Activated naive CD8-positive, alpha-beta T cell treated with anti-CD3 and anti-CD28 coated beads for 36 hours (primary cell): ENCODE results near the gene USP24. TPM values are rescaled to one million over a fixed set of nuclear protein-coding genes. Genes with fewer than 3 reads are reported as not detected.
A peak's percentile ranks its signal among the peaks of the same experiment; 100 is the strongest.
"Not testable (repeated sequence)": the region's sequence is repeated elsewhere in the genome, so short reads cannot be mapped to it uniquely, and the experiment has no call there.

Experiments used
- DNase-seq: peaks from one replicate; pipeline ENCODE4 v3.0.0; 2021
- H3K27ac Mint-ChIP-seq: one replicate; pipeline ENCODE4 v1.8.0; 2022; ENCODE audit warnings: mild to moderate bottlenecking, moderate library complexity, mixed read lengths
- H3K27me3 Mint-ChIP-seq: one replicate; pipeline ENCODE4 v1.8.0; 2022; ENCODE audit warnings: mild to moderate bottlenecking, mixed read lengths
- H3K36me3 Mint-ChIP-seq: one replicate; pipeline ENCODE4 v1.8.0; 2021; ENCODE audit warnings: mild to moderate bottlenecking, mixed read lengths
- H3K4me1 Mint-ChIP-seq: one replicate; pipeline ENCODE4 v1.8.0; 2021; ENCODE audit warnings: mixed read lengths
- H3K4me3 Mint-ChIP-seq: one replicate; pipeline ENCODE4 v1.8.0; 2022; ENCODE audit warnings: mild to moderate bottlenecking, moderate library complexity, mixed read lengths
- H3K9me3 Mint-ChIP-seq: one replicate; pipeline ENCODE4 v1.8.0; 2022; ENCODE audit warnings: mixed read lengths
- total RNA-seq, 2 experiments: library from RNA; stranded (reverse); gene quantifications; one replicate each; pipeline ENCODE4 v1.2.3, GENCODE V29; 2021

USP24 gene
- total RNA-seq, 2 experiments from 2014 or later, result 44.4 to 51.2 TPM

- H3K27ac Mint-ChIP-seq, result peak overlapping the region; percentile 86
- peaks cover 60% of the 10 kb centered on the region for H3K4me1 Mint-ChIP-seq
- H3K36me3 Mint-ChIP-seq, result peaks cover 41% of the 10 kb centered on the region
- H3K4me3 Mint-ChIP-seq, result no peak overlapping the region
- DNase-seq, result no peak
- H3K9me3 Mint-ChIP-seq, result peaks cover 1% of the 10 kb centered on the region
- no peaks in the 10 kb centered on the region for H3K27me3 Mint-ChIP-seq
Observed at GRCh38 chr1:55194851-55195250, 20.3 kb downstream of the USP24 start.

GRCh38 chr1:55192093-55192492 is 23.1 kb downstream of the USP24 start:
- Mint-ChIP-seq H3K36me3 (peaks cover 42% of the 10 kb centered on the region), H3K4me1 (peaks cover 62% of the 10 kb centered on the region), H3K4me3 (no peak overlapping the region), H3K27me3 (no peaks in the 10 kb centered on the region), H3K27ac (no peak overlapping the region), H3K9me3 (peaks cover 8% of the 10 kb centered on the region)
- no peak for DNase-seq

- Mint-ChIP-seq H3K9me3 (peaks cover 13% of the 10 kb centered on the region), H3K36me3 (peaks cover 45% of the 10 kb centered on the region), H3K4me1 (peaks cover 61% of the 10 kb centered on the region)
- DNase-seq, H3K27me3 Mint-ChIP-seq, H3K27ac Mint-ChIP-seq, H3K4me3 Mint-ChIP-seq: not testable (repeated sequence)
Observed at GRCh38 chr1:55191219-55191952, 23.8 kb downstream of the USP24 start.

DNA sequence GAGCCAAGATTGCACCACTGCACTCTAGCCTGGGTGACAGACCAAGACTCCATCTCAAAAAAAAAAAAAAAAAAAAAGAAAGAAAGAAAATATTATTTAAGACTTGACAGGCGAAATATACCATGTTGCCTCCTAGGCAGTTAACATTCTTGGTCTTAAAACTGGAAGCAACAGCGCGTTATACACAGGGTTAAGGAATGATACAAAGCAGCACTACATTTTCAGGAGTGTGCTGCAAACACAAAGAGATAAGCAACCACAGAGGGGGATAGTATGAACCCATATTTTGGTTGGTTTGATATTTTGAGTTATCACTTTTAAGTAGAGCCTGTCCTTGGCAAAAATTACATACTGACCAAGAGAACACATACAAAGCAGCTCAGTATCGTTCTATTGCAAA is 25.1 kb downstream of the USP24 start:
- DNase-seq, result no peak
- no peaks in the 10 kb centered on the region for H3K27me3 Mint-ChIP-seq
- no peak overlapping the region for H3K27ac Mint-ChIP-seq
- peaks cover 56% of the 10 kb centered on the region for H3K4me1 Mint-ChIP-seq
- H3K36me3 Mint-ChIP-seq, result peaks cover 51% of the 10 kb centered on the region
- no peak overlapping the region for H3K4me3 Mint-ChIP-seq
- peaks cover 21% of the 10 kb centered on the region for H3K9me3 Mint-ChIP-seq

DNA sequence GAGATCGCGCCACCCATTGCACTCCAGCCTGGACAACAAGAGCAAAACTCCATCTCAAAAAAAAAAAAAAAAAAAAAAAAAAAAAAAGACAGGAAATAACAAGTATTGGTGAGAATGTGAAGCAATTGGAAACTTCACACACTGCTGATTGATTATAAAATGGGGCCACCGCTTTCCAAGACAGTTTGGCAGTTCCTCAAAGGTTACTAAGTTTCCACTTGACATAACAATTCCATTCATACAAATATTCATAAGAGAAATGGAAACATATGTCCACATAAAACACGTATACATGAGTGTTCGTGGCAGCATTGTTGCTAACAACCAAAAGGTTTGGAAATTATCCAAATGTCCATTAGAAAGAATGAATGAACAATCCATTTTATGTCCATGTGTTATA is 26.3 kb downstream of the USP24 start:
- H3K36me3 Mint-ChIP-seq, result peaks cover 50% of the 10 kb centered on the region
- peak overlapping the region; percentile 82 for H3K27ac Mint-ChIP-seq
- H3K9me3 Mint-ChIP-seq, result peaks cover 30% of the 10 kb centered on the region
- H3K4me1 Mint-ChIP-seq, result peaks cover 47% of the 10 kb centered on the region
- H3K27me3 Mint-ChIP-seq, result no peaks in the 10 kb centered on the region
- no peak overlapping the region for H3K4me3 Mint-ChIP-seq
- no peak for DNase-seq

GRCh38 chr1:55185832-55186231 is 29.3 kb downstream of the USP24 start:
- Mint-ChIP-seq H3K4me3 (no peak overlapping the region), H3K27me3 (no peaks in the 10 kb centered on the region), H3K9me3 (peaks cover 37% of the 10 kb centered on the region), H3K36me3 (peaks cover 63% of the 10 kb centered on the region), H3K4me1 (peaks cover 52% of the 10 kb centered on the region), H3K27ac (peak overlapping the region; percentile 68)
- no peak for DNase-seq

GRCh38 chr1:55184859-55185258 is 30.3 kb downstream of the USP24 start:
- H3K36me3 Mint-ChIP-seq, result peaks cover 71% of the 10 kb centered on the region
- no peak for DNase-seq
- no peak overlapping the region for H3K4me3 Mint-ChIP-seq
- H3K27me3 Mint-ChIP-seq, result no peaks in the 10 kb centered on the region
- H3K9me3 Mint-ChIP-seq, result peaks cover 37% of the 10 kb centered on the region
- H3K4me1 Mint-ChIP-seq, result peaks cover 59% of the 10 kb centered on the region
- no peak overlapping the region for H3K27ac Mint-ChIP-seq

DNA sequence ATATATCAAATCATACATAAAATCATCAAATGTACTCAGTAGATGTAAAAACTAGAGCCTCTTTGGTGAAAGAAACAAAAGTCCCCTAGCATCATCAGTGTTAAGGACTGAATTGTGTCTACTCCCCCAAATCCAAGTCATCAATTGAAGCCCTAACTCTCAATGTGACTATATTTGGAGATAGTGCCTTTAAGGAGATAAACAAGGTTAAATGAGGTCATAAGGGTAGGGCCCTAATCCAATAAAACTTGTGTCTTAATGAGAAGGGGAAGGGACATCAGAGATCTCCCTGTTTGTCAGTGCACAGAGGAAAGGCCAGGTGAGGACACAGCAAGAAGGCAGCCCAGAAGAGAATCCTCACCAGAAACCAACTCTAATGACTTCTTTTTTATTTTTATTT is 33.5 kb downstream of the USP24 start:
- H3K9me3 Mint-ChIP-seq, result peaks cover 30% of the 10 kb centered on the region
- DNase-seq, result no peak
- no peak overlapping the region for H3K27ac Mint-ChIP-seq
- H3K36me3 Mint-ChIP-seq, result peaks cover 67% of the 10 kb centered on the region
- H3K4me1 Mint-ChIP-seq, result peaks cover 50% of the 10 kb centered on the region
- no peak overlapping the region for H3K4me3 Mint-ChIP-seq
- H3K27me3 Mint-ChIP-seq, result no peaks in the 10 kb centered on the region

GRCh38 chr1:55180075-55180670 is 35.0 kb downstream of the USP24 start:
- no peak overlapping the region for H3K4me3 Mint-ChIP-seq
- peaks cover 55% of the 10 kb centered on the region for H3K36me3 Mint-ChIP-seq
- H3K27ac Mint-ChIP-seq, result no peak overlapping the region

GRCh38 chr1:55179177-55179835 is 35.9 kb downstream of the USP24 start:
- H3K9me3 Mint-ChIP-seq, result peaks cover 13% of the 10 kb centered on the region
- DNase-seq, result no peak
- peaks cover 37% of the 10 kb centered on the region for H3K4me1 Mint-ChIP-seq
- no peaks in the 10 kb centered on the region for H3K27me3 Mint-ChIP-seq
- H3K36me3 Mint-ChIP-seq, result peaks cover 49% of the 10 kb centered on the region
- no peak overlapping the region for H3K4me3 Mint-ChIP-seq
- no peak overlapping the region for H3K27ac Mint-ChIP-seq

More at GRCh38 chr1:55180075-55180670, 35.0 kb downstream of the USP24 start:
- Mint-ChIP-seq H3K9me3 (peaks cover 20% of the 10 kb centered on the region), H3K27me3 (no peaks in the 10 kb centered on the region), H3K4me1 (peaks cover 39% of the 10 kb centered on the region)
- DNase-seq, result no peak

- Mint-ChIP-seq H3K27ac (no peak overlapping the region), H3K4me3 (no peak overlapping the region), H3K36me3 (peaks cover 35% of the 10 kb centered on the region), H3K4me1 (peaks cover 30% of the 10 kb centered on the region), H3K27me3 (no peaks in the 10 kb centered on the region), H3K9me3 (no peaks in the 10 kb centered on the region)
- DNase-seq, result no peak
Observed at GRCh38 chr1:55172687-55173086, 42.5 kb downstream of the USP24 start.

DNA sequence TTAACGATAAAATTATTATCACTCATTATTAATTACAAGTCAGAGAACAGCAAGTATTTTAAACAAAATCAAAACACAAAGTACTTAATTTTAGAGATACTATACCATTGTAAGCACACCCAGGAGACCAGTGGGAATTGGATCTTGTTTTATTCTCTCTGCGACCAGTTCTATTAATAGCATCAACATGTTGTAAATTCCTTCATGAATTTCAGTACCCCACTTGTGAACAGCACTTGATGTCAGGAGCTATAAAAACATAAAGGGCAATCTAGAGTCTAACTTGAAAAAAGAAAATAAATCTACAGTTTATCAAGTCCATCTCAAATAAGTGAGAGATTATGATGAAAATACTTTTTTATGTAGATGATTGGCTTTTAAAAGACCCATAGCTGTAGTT is 42.9 kb downstream of the USP24 start:
- Mint-ChIP-seq H3K4me1 (peaks cover 33% of the 10 kb centered on the region), H3K27ac (no peak overlapping the region), H3K9me3 (no peaks in the 10 kb centered on the region), H3K27me3 (no peaks in the 10 kb centered on the region), H3K36me3 (peaks cover 38% of the 10 kb centered on the region), H3K4me3 (no peak overlapping the region)
- DNase-seq, result no peak

- peaks cover 39% of the 10 kb centered on the region for H3K36me3 Mint-ChIP-seq
- no peak overlapping the region for H3K4me3 Mint-ChIP-seq
- peaks cover 37% of the 10 kb centered on the region for H3K4me1 Mint-ChIP-seq
- H3K9me3 Mint-ChIP-seq, result no peaks in the 10 kb centered on the region
- H3K27me3 Mint-ChIP-seq, result no peaks in the 10 kb centered on the region
- H3K27ac Mint-ChIP-seq, result no peak overlapping the region
- no peak for DNase-seq
Observed at GRCh38 chr1:55171694-55172093, 43.5 kb downstream of the USP24 start.

- Mint-ChIP-seq H3K27ac (peak overlapping the region; percentile 70), H3K4me3 (no peak overlapping the region), H3K9me3 (no peaks in the 10 kb centered on the region), H3K27me3 (no peaks in the 10 kb centered on the region), H3K4me1 (peaks cover 38% of the 10 kb centered on the region), H3K36me3 (peaks cover 40% of the 10 kb centered on the region)
- DNase-seq, result no peak
Observed at GRCh38 chr1:55170426-55170825, 44.7 kb downstream of the USP24 start.

GRCh38 chr1:55169126-55169525 is 46.0 kb downstream of the USP24 start:
- Mint-ChIP-seq H3K9me3 (no peaks in the 10 kb centered on the region), H3K27me3 (no peaks in the 10 kb centered on the region), H3K27ac (peak overlapping the region; percentile 70), H3K4me1 (peaks cover 51% of the 10 kb centered on the region), H3K4me3 (peak overlapping the region; percentile 7), H3K36me3 (peaks cover 52% of the 10 kb centered on the region)
- DNase-seq, result no peak
